ENCODE data around the gene AIP. TPM values are rescaled to one million over a fixed set of nuclear protein-coding genes. Genes with fewer than 3 reads are reported as not detected.
A peak's percentile ranks its signal among the peaks of the same experiment; 100 is the strongest.

Gene AIP
- total RNA-seq, 4 donors from 2014 or later: 30.5 to 58.4 (median 42.2) TPM

GRCh38 chr11:67498544-67498972 lies 15.7 kb downstream of the AIP start:
- TF ChIP-seq EP300 (IDR thresholded peaks at IDR 0.05) (no peak), CTCF (IDR thresholded peaks at IDR 0.05) (no peak), POLR2AphosphoS5 (IDR thresholded peaks at IDR 0.05) (no peak), POLR2A (IDR thresholded peaks at IDR 0.05) (no peak)
- Histone ChIP-seq H3K27me3 (no peaks in the 10 kb centered on the region), H3K4me3 (no peak overlapping the region), H3K9me3 (no peaks in the 10 kb centered on the region), H3K27ac (no peak overlapping the region), H3K4me1 (peaks cover under 1% of the 10 kb centered on the region), H3K36me3 (peaks cover 45% of the 10 kb centered on the region)
- WGBS: 93% methylated on average over 21 of the region's 21 CpGs
- peak in 1 of 2 donors; percentile 72 for DNase-seq (ENCODE audit: low spot score in 2 of 2)

- peaks cover 14% of the 10 kb centered on the region for H3K4me1 ChIP-seq
- TF ChIP-seq POLR2AphosphoS5 (IDR thresholded peaks at IDR 0.05) (no peak), EP300 (IDR thresholded peaks at IDR 0.05) (no peak), CTCF (IDR thresholded peaks at IDR 0.05) (no peak), POLR2A (IDR thresholded peaks at IDR 0.05) (no peak)
- H3K4me3 ChIP-seq: no peak overlapping the region
- 69% methylated on average over 11 of the region's 26 CpGs for WGBS
- no peaks in the 10 kb centered on the region for H3K9me3 ChIP-seq
- no peak overlapping the region for H3K27ac ChIP-seq
- DNase-seq (ENCODE audit: low spot score in 2 of 2): no peak
- no peaks in the 10 kb centered on the region for H3K27me3 ChIP-seq
- peaks cover 32% of the 10 kb centered on the region for H3K36me3 ChIP-seq
Observed at GRCh38 chr11:67499808-67500483, 17.1 kb downstream of the AIP start.

- Histone ChIP-seq H3K27me3 (no peaks in the 10 kb centered on the region), H3K4me1 (peaks cover 20% of the 10 kb centered on the region), H3K27ac (no peak overlapping the region), H3K9me3 (no peaks in the 10 kb centered on the region), H3K36me3 (peaks cover 27% of the 10 kb centered on the region), H3K4me3 (no peak overlapping the region)
- DNase-seq (ENCODE audit: low spot score in 2 of 2): no peak
- 71% methylated on average over 1 of the region's 1 CpG for WGBS
- TF ChIP-seq CTCF (IDR thresholded peaks at IDR 0.05): no peak
- TF ChIP-seq POLR2AphosphoS5 (IDR thresholded peaks at IDR 0.05): no peak
- no peak for TF ChIP-seq POLR2A (IDR thresholded peaks at IDR 0.05)
- TF ChIP-seq EP300 (IDR thresholded peaks at IDR 0.05): no peak
Observed at GRCh38 chr11:67500484-67500821, 17.6 kb downstream of the AIP start.

GRCh38 chr11:67500831-67501715 lies 18.2 kb downstream of the AIP start:
- TF ChIP-seq POLR2A (IDR thresholded peaks at IDR 0.05) (no peak), EP300 (IDR thresholded peaks at IDR 0.05) (no peak), CTCF (IDR thresholded peaks at IDR 0.05) (no peak), POLR2AphosphoS5 (IDR thresholded peaks at IDR 0.05) (no peak)
- H3K4me1 ChIP-seq: peaks cover 26% of the 10 kb centered on the region
- DNase-seq (ENCODE audit: low spot score in 2 of 2): no peak
- H3K36me3 ChIP-seq: peaks cover 21% of the 10 kb centered on the region
- 91% methylated on average over 9 of the region's 9 CpGs for WGBS
- no peak overlapping the region for H3K4me3 ChIP-seq
- H3K27ac ChIP-seq: no peak overlapping the region
- no peaks in the 10 kb centered on the region for H3K27me3 ChIP-seq
- H3K9me3 ChIP-seq: no peaks in the 10 kb centered on the region

GRCh38 chr11:67501854-67502253 lies 19.0 kb downstream of the AIP start:
- 98% methylated on average over 13 of the region's 18 CpGs for WGBS
- no peak for DNase-seq (ENCODE audit: low spot score in 2 of 2)
- H3K4me1 ChIP-seq: peaks cover 34% of the 10 kb centered on the region
- H3K27ac ChIP-seq: no peak overlapping the region
- H3K4me3 ChIP-seq: no peak overlapping the region
- no peak for TF ChIP-seq POLR2AphosphoS5 (IDR thresholded peaks at IDR 0.05)
- no peak for TF ChIP-seq CTCF (IDR thresholded peaks at IDR 0.05)
- no peak for TF ChIP-seq EP300 (IDR thresholded peaks at IDR 0.05)
- TF ChIP-seq POLR2A (IDR thresholded peaks at IDR 0.05): no peak
- peaks cover 18% of the 10 kb centered on the region for H3K36me3 ChIP-seq
- H3K9me3 ChIP-seq: no peaks in the 10 kb centered on the region
- no peaks in the 10 kb centered on the region for H3K27me3 ChIP-seq

Measured in suprapubic skin (tissue), 4 donors.